Measurements from ENCODE around the gene ZFP1. TPM values are rescaled to one million over a fixed set of nuclear protein-coding genes. Genes with fewer than 3 reads are reported as not detected.

The ZFP1 gene
- 14.2 TPM for total RNA-seq
- polyA plus RNA-seq = 10 to 100 TPM; 15.6 to 19.2 (median 16.7) TPM

GRCh38 chr16:75148311-75149195 lies at the start of gene ZFP1:
Gene ZFP1, plus strand, starts transcription at chr16:75148524. Its CDS starts 4,428 bp downstream, at chr16:75152952.
- Mint-ChIP-seq H3K27me3 (no peaks in the 10 kb centered on the region), H3K4me3 (peak within 1 kb of the TSS; percentile 89 to 95 (median 92)), H3K9me3 (peaks cover 4 to 19% (median 9%) of the 10 kb centered on the region in 7 donors), H3K4me1 (peaks cover 15 to 32% (median 24%) of the 10 kb centered on the region in 4 donors), H3K36me3 (peaks cover 25% of the 10 kb centered on the region), H3K27ac (peak within 1 kb of the TSS; percentile 69 to 83 (median 80))
- peaks cover 16 to 19% of the 10 kb centered on the region in 2 experiments for H3K9me3 ChIP-seq (ENCODE audit: control insufficient read depth in 2 of 2, low read length in 2 of 2)
- ATAC-seq (ENCODE audit: low read depth in 2 of 2) (peak; percentile 89 to 90), DNase-seq (peak; percentile 90 to 93 (median 92))
- H3K4me1 ChIP-seq (ENCODE audit: control insufficient read depth, insufficient read depth, low read length, poor library complexity, severe bottlenecking) = peaks cover 10% of the 10 kb centered on the region
- H3K36me3 ChIP-seq (ENCODE audit: control insufficient read depth, insufficient read depth, low read length) = peaks cover 15% of the 10 kb centered on the region
- H3K4me3 ChIP-seq (ENCODE audit: low read depth, low read length) = peak within 1 kb of the TSS; percentile 95
- H3K27ac ChIP-seq (ENCODE audit: insufficient read depth, low read length, poor library complexity, severe bottlenecking) = peak within 1 kb of the TSS; percentile 78
- H3K27me3 ChIP-seq (ENCODE audit: control insufficient read depth, insufficient read depth, low read length) = no peaks in the 10 kb centered on the region

GRCh38 chr16:75099075-75099667 lies 49.2 kb upstream of the ZFP1 start:
- H3K4me1 ChIP-seq (ENCODE audit: control insufficient read depth, insufficient read depth, low read length, poor library complexity, severe bottlenecking) = peaks cover 35% of the 10 kb centered on the region
- Mint-ChIP-seq H3K4me1 (peaks cover 6 to 50% (median 34%) of the 10 kb centered on the region in 4 donors), H3K36me3 (no peaks in the 10 kb centered on the region), H3K4me3 (peak overlapping the region; percentile 50 to 82 (median 76)), H3K9me3 (peaks cover 0 to 3% (median 0%) of the 10 kb centered on the region in 7 donors), H3K27ac (peak overlapping the region; percentile 93 to 95 (median 93)), H3K27me3 (no peaks in the 10 kb centered on the region)
- no peaks in the 10 kb centered on the region for H3K36me3 ChIP-seq (ENCODE audit: control insufficient read depth, insufficient read depth, low read length)
- H3K27me3 ChIP-seq (ENCODE audit: control insufficient read depth, insufficient read depth, low read length) = no peaks in the 10 kb centered on the region
- peak overlapping the region; percentile 57 for H3K4me3 ChIP-seq (ENCODE audit: low read depth, low read length)
- no peak for DNase-seq
- peak overlapping the region; percentile 93 for H3K27ac ChIP-seq (ENCODE audit: insufficient read depth, low read length, poor library complexity, severe bottlenecking)
- no peaks in the 10 kb centered on the region for H3K9me3 ChIP-seq (ENCODE audit: control insufficient read depth in 2 of 2, low read length in 2 of 2)
- ATAC-seq (ENCODE audit: low read depth in 2 of 2) = no peak

GRCh38 chr16:75099738-75100602 lies 48.4 kb upstream of the ZFP1 start:
- H3K4me1 Mint-ChIP-seq = peaks cover 6 to 50% (median 34%) of the 10 kb centered on the region in 4 donors
- peak overlapping the region; percentile 93 for H3K27ac ChIP-seq (ENCODE audit: insufficient read depth, low read length, poor library complexity, severe bottlenecking)
- peak overlapping the region; percentile 88 to 93 (median 93) for H3K27ac Mint-ChIP-seq
- peak; percentile 56 to 61 for ATAC-seq (ENCODE audit: low read depth in 2 of 2)
- peaks cover 0 to 3% (median 0%) of the 10 kb centered on the region in 7 donors for H3K9me3 Mint-ChIP-seq
- no peaks in the 10 kb centered on the region for H3K36me3 ChIP-seq (ENCODE audit: control insufficient read depth, insufficient read depth, low read length)
- H3K4me3 Mint-ChIP-seq = peak overlapping the region; percentile 50 to 82 (median 68)
- peak overlapping the region; percentile 37 for H3K4me3 ChIP-seq (ENCODE audit: low read depth, low read length)
- H3K36me3 Mint-ChIP-seq = no peaks in the 10 kb centered on the region
- peak; percentile 20 to 75 (median 28) for DNase-seq
- H3K9me3 ChIP-seq (ENCODE audit: control insufficient read depth in 2 of 2, low read length in 2 of 2) = no peaks in the 10 kb centered on the region
- H3K27me3 Mint-ChIP-seq = no peaks in the 10 kb centered on the region
- H3K4me1 ChIP-seq (ENCODE audit: control insufficient read depth, insufficient read depth, low read length, poor library complexity, severe bottlenecking) = peaks cover 36% of the 10 kb centered on the region
- H3K27me3 ChIP-seq (ENCODE audit: control insufficient read depth, insufficient read depth, low read length) = no peaks in the 10 kb centered on the region

- Mint-ChIP-seq H3K36me3 (no peaks in the 10 kb centered on the region), H3K27me3 (no peaks in the 10 kb centered on the region), H3K4me1 (peaks cover 6 to 55% (median 37%) of the 10 kb centered on the region in 4 donors), H3K4me3 (peak overlapping the region in 1 of 4 donors; percentile 78), H3K27ac (peak overlapping the region; percentile 71 to 93 (median 88)), H3K9me3 (peaks cover 0 to 3% (median 0%) of the 10 kb centered on the region in 7 donors)
- peaks cover 42% of the 10 kb centered on the region for H3K4me1 ChIP-seq (ENCODE audit: control insufficient read depth, insufficient read depth, low read length, poor library complexity, severe bottlenecking)
- no peaks in the 10 kb centered on the region for H3K27me3 ChIP-seq (ENCODE audit: control insufficient read depth, insufficient read depth, low read length)
- DNase-seq (no peak), ATAC-seq (ENCODE audit: low read depth in 2 of 2) (no peak)
- peak overlapping the region; percentile 93 for H3K27ac ChIP-seq (ENCODE audit: insufficient read depth, low read length, poor library complexity, severe bottlenecking)
- H3K4me3 ChIP-seq (ENCODE audit: low read depth, low read length) = no peak overlapping the region
- no peaks in the 10 kb centered on the region for H3K9me3 ChIP-seq (ENCODE audit: control insufficient read depth in 2 of 2, low read length in 2 of 2)
- no peaks in the 10 kb centered on the region for H3K36me3 ChIP-seq (ENCODE audit: control insufficient read depth, insufficient read depth, low read length)
Measured at GRCh38 chr16:75100603-75100990, 47.7 kb upstream of the ZFP1 start.

- H3K27ac ChIP-seq (ENCODE audit: insufficient read depth, low read length, poor library complexity, severe bottlenecking) = no peak overlapping the region
- Mint-ChIP-seq H3K9me3 (peaks cover 0 to 3% (median 0%) of the 10 kb centered on the region in 7 donors), H3K4me3 (no peak overlapping the region), H3K27me3 (no peaks in the 10 kb centered on the region), H3K36me3 (no peaks in the 10 kb centered on the region), H3K4me1 (peaks cover 6 to 62% (median 40%) of the 10 kb centered on the region in 4 donors), H3K27ac (peak overlapping the region in 2 of 3 donors; percentile 55 to 77)
- H3K4me1 ChIP-seq (ENCODE audit: control insufficient read depth, insufficient read depth, low read length, poor library complexity, severe bottlenecking) = peaks cover 52% of the 10 kb centered on the region
- ATAC-seq (ENCODE audit: low read depth in 2 of 2) = no peak
- no peak overlapping the region for H3K4me3 ChIP-seq (ENCODE audit: low read depth, low read length)
- H3K27me3 ChIP-seq (ENCODE audit: control insufficient read depth, insufficient read depth, low read length) = no peaks in the 10 kb centered on the region
- H3K36me3 ChIP-seq (ENCODE audit: control insufficient read depth, insufficient read depth, low read length) = no peaks in the 10 kb centered on the region
- H3K9me3 ChIP-seq (ENCODE audit: control insufficient read depth in 2 of 2, low read length in 2 of 2) = no peaks in the 10 kb centered on the region
- DNase-seq = no peak
Measured at GRCh38 chr16:75101635-75102034, 46.7 kb upstream of the ZFP1 start.

- Histone ChIP-seq H3K27ac (ENCODE audit: insufficient read depth, low read length, poor library complexity, severe bottlenecking) (no peak overlapping the region), H3K4me3 (ENCODE audit: low read depth, low read length) (no peak overlapping the region), H3K36me3 (ENCODE audit: control insufficient read depth, insufficient read depth, low read length) (no peaks in the 10 kb centered on the region), H3K27me3 (ENCODE audit: control insufficient read depth, insufficient read depth, low read length) (no peaks in the 10 kb centered on the region), H3K9me3 (ENCODE audit: control insufficient read depth in 2 of 2, low read length in 2 of 2) (no peaks in the 10 kb centered on the region), H3K4me1 (ENCODE audit: control insufficient read depth, insufficient read depth, low read length, poor library complexity, severe bottlenecking) (peaks cover 56% of the 10 kb centered on the region)
- Mint-ChIP-seq H3K4me3 (peak overlapping the region in 1 of 4 donors; percentile 22), H3K9me3 (peaks cover 0 to 3% (median 0%) of the 10 kb centered on the region in 7 donors), H3K27ac (peak overlapping the region; percentile 42 to 92 (median 54)), H3K36me3 (no peaks in the 10 kb centered on the region), H3K4me1 (peaks cover 6 to 65% (median 40%) of the 10 kb centered on the region in 4 donors), H3K27me3 (no peaks in the 10 kb centered on the region)
- ATAC-seq (ENCODE audit: low read depth in 2 of 2) (no peak), DNase-seq (no peak)
Measured at GRCh38 chr16:75102595-75102994, 45.7 kb upstream of the ZFP1 start.

GRCh38 chr16:75103994-75104393 lies 44.3 kb upstream of the ZFP1 start:
- H3K27me3 Mint-ChIP-seq = no peaks in the 10 kb centered on the region
- Histone ChIP-seq H3K4me1 (ENCODE audit: control insufficient read depth, insufficient read depth, low read length, poor library complexity, severe bottlenecking) (peaks cover 55% of the 10 kb centered on the region), H3K4me3 (ENCODE audit: low read depth, low read length) (no peak overlapping the region), H3K27me3 (ENCODE audit: control insufficient read depth, insufficient read depth, low read length) (no peaks in the 10 kb centered on the region), H3K36me3 (ENCODE audit: control insufficient read depth, insufficient read depth, low read length) (no peaks in the 10 kb centered on the region), H3K9me3 (ENCODE audit: control insufficient read depth in 2 of 2, low read length in 2 of 2) (no peaks in the 10 kb centered on the region), H3K27ac (ENCODE audit: insufficient read depth, low read length, poor library complexity, severe bottlenecking) (no peak overlapping the region)
- H3K4me3 Mint-ChIP-seq = no peak overlapping the region
- DNase-seq (no peak), ATAC-seq (ENCODE audit: low read depth in 2 of 2) (no peak)
- H3K4me1 Mint-ChIP-seq = peaks cover 9 to 66% (median 42%) of the 10 kb centered on the region in 4 donors
- H3K36me3 Mint-ChIP-seq = no peaks in the 10 kb centered on the region
- H3K27ac Mint-ChIP-seq = peak overlapping the region in 1 of 3 donors; percentile 96
- H3K9me3 Mint-ChIP-seq = peaks cover 0 to 3% (median 0%) of the 10 kb centered on the region in 7 donors
